ENCODE data around the gene TMEFF1.

The TMEFF1 gene

DNA sequence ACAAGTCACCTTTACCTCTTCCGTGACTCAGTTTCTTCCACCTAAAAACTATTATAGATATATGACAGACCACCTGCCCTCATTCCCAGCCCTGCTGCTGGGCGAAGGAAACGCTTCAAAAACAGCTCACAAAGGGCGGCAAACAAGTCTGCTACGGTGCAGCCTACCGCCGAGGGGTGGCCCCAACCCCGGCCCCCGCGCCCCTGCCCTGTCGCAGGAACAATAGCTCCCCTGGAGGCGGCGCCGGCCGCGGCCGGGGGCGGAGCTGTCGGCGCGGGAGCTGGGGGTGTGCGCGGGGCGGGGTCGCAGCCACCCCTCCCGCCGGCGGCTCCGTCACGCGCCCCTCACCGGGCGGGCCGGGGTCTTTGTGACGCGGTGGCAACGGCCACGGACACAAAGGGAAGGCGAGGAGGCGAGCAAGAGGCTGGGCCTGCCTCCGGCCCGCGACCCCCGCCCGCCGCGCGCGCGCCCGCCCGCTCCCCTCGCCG lies at the start of gene TMEFF1:
TMEFF1 (plus strand) TSS at position 362 of the 488 bp plus-strand sequence. CDS start 396 bp downstream, outside the sequence.
- no peak for DNase-seq (ENCODE audit: low read depth)
- TF ChIP-seq, protein P1, sequence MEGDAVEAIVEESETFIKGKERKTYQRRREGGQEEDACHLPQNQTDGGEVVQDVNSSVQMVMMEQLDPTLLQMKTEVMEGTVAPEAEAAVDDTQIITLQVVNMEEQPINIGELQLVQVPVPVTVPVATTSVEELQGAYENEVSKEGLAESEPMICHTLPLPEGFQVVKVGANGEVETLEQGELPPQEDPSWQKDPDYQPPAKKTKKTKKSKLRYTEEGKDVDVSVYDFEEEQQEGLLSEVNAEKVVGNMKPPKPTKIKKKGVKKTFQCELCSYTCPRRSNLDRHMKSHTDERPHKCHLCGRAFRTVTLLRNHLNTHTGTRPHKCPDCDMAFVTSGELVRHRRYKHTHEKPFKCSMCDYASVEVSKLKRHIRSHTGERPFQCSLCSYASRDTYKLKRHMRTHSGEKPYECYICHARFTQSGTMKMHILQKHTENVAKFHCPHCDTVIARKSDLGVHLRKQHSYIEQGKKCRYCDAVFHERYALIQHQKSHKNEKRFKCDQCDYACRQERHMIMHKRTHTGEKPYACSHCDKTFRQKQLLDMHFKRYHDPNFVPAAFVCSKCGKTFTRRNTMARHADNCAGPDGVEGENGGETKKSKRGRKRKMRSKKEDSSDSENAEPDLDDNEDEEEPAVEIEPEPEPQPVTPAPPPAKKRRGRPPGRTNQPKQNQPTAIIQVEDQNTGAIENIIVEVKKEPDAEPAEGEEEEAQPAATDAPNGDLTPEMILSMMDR (IDR thresholded peaks at IDR 0.05; ENCODE audit: low read depth, low read length, missing control alignments): no peak
- H3K4me3 ChIP-seq (ENCODE audit: low read depth, low read length): peak within 1 kb of the TSS; percentile 64
- in situ Hi-C loops (cut with HindIII; ENCODE audit: low sequenced_read_pairs): no loop called here

DNA sequence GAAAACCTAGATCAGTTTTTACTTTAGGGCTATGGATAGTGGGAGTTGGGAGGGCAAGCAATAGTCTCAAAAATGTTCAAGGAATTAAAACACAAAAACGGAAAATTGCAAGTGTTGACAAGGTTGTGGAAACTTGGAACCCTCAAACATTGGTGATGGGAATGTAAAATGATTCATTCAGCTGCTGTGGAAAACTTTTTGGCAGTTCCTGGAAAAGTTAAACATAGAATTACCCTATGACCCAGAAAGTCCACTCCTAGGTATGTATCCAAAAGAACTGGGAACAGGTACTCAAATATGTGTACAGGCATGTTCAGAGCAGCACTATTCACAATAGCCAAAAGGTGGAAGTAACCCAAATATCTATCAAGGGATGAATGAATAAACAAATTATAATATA lies 47.2 kb upstream of the TMEFF1 start:
- no peak overlapping the region for H3K4me3 ChIP-seq (ENCODE audit: low read depth, low read length)
- no peak for DNase-seq (ENCODE audit: low read depth)
- TF ChIP-seq, protein P1 (IDR thresholded peaks at IDR 0.05; ENCODE audit: low read depth, low read length, missing control alignments): no peak
- in situ Hi-C loops (cut with HindIII; ENCODE audit: low sequenced_read_pairs): no loop called here

DNA sequence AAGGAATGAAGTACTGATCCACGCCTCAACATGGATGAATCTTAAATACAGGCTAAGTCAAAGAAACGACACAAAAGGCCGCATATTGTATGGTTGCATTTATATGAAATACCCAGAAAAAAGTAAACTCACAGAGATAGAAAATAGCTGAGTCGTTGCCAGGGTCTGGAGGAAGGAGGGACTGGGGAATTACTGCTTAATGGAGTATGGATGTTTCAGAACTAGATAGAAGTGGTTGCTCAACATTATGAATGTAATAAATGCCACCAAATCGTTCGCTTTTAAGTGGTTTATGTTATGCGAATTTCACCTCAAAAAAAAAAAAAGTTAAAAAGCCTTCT lies 46.8 kb upstream of the TMEFF1 start:
- peak overlapping the region; percentile 59 for H3K4me3 ChIP-seq (ENCODE audit: low read depth, low read length)
- TF ChIP-seq, protein P1 (IDR thresholded peaks at IDR 0.05; ENCODE audit: low read depth, low read length, missing control alignments): no peak
- in situ Hi-C loops (cut with HindIII; ENCODE audit: low sequenced_read_pairs): no loop called here
- no peak for DNase-seq (ENCODE audit: low read depth)

DNA sequence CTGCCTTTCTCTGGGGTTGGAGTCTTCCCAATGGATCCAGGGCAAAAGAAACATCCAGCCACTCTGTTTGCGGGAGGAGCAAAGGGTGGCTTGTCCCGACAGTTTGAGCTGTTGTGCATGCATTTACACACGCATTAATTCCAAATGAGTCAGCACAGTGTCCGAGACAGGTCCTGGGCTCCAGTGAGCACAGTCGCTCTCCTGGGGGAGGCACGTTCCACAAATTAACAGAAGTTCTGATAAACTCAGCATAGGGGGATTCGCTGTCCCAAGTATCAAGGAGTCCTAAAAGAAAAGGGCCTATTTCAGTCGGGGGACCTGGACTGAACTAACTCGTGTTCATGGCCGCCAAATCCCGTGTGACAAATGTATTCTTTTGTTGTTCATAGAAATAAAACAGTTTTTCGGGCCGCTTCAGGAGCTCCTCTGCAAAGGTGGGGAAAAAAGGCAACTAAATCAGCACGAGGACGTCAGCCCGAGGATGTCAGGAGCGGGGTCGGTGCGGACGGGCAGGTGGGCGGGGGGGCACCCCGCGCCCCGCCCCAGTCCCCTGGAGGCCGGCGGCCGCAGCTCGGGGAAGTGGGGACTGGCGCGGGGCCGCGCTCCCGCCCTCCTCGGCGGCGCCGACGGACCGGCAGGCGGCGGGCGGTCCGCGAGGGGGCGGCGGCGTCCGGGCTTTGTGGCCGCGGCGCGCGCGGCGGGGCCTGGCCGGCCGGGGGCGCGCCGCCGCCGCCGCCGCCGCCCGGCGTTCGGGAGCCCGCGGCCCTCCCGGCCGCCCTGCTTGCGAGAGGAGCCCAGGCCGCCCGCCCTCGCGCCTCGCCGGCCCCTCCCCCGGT lies 46.2 kb upstream of the TMEFF1 start, which contains the start of gene MSANTD3:
MSANTD3 (plus strand) TSS at position 614 of the 836 bp plus-strand sequence. CDS start 14,796 bp downstream, outside the sequence.
- DNase-seq (ENCODE audit: low read depth): no peak
- H3K4me3 ChIP-seq (ENCODE audit: low read depth, low read length): peak within 1 kb of the TSS; percentile 81
- TF ChIP-seq, protein P1 (IDR thresholded peaks at IDR 0.05; ENCODE audit: low read depth, low read length, missing control alignments): no peak
- in situ Hi-C loops (cut with HindIII; ENCODE audit: low sequenced_read_pairs): no loop called here

DNA sequence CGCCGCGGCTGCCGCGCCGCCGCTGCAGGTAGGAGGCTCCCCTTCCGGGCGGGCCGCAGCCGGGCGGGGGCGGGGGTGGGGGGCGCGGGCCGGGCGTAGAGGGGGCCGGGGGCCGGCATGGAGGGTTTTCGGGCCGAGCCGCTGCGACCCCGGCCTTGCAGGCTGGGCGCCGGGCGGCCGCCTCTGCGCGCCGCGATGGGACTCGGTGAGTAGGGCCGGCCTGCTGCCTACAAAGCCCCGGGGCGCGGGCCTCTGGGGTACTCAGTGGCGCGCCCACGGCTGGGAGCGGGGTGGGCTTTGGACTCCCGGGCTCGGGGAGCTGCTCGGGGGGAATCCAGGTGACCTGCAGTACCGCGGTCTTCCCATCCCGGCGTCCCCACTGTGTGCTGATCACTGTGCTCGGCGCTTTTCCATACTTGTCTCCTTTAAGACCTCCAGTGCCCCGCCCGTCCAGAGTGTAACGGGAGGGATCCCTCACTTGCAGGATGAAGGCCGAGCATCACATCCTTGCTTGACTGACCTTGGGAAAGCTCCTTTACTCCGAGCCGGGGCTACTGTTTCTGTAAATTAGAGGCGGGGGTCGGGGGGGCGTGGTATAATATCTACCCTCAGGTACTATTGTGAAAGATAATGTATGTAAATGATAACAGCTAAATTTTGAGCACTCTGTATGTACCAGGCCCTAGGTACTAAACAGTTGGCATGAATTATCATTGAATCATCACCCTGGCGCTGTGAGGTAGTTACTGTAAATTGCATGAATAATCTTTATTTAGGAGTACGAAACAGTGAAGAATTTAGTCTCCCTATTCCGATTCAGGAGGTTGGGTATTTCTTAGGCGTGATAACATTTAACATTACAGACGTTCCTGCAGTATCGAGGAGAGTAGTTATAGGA lies 45.3 kb upstream of the TMEFF1 start:
- in situ Hi-C loops (cut with HindIII; ENCODE audit: low sequenced_read_pairs): no loop called here
- peak overlapping the region; percentile 81 for H3K4me3 ChIP-seq (ENCODE audit: low read depth, low read length)
- no peak for DNase-seq (ENCODE audit: low read depth)
- TF ChIP-seq, protein P1 (IDR thresholded peaks at IDR 0.05; ENCODE audit: low read depth, low read length, missing control alignments): no peak
